HG02938 (cell line): ENCODE data around the gene BARX2.
A peak's percentile ranks its signal among the peaks of the same experiment; 100 is the strongest.
"Not testable (repeated sequence)": the region's sequence is repeated elsewhere in the genome, so short reads cannot be mapped to it uniquely, and the experiment has no call there.

Source experiments
- ATAC-seq: cut with Tn5 transposase; IDR thresholded peaks from one replicate; pipeline ENCODE4 v1.9.1; 2021; ENCODE audit warnings: mild to moderate bottlenecking, moderate library complexity; ENCODE audit not compliant: unreplicated experiment

Gene BARX2, protein sequence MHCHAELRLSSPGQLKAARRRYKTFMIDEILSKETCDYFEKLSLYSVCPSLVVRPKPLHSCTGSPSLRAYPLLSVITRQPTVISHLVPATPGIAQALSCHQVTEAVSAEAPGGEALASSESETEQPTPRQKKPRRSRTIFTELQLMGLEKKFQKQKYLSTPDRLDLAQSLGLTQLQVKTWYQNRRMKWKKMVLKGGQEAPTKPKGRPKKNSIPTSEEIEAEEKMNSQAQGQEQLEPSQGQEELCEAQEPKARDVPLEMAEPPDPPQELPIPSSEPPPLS

DNA sequence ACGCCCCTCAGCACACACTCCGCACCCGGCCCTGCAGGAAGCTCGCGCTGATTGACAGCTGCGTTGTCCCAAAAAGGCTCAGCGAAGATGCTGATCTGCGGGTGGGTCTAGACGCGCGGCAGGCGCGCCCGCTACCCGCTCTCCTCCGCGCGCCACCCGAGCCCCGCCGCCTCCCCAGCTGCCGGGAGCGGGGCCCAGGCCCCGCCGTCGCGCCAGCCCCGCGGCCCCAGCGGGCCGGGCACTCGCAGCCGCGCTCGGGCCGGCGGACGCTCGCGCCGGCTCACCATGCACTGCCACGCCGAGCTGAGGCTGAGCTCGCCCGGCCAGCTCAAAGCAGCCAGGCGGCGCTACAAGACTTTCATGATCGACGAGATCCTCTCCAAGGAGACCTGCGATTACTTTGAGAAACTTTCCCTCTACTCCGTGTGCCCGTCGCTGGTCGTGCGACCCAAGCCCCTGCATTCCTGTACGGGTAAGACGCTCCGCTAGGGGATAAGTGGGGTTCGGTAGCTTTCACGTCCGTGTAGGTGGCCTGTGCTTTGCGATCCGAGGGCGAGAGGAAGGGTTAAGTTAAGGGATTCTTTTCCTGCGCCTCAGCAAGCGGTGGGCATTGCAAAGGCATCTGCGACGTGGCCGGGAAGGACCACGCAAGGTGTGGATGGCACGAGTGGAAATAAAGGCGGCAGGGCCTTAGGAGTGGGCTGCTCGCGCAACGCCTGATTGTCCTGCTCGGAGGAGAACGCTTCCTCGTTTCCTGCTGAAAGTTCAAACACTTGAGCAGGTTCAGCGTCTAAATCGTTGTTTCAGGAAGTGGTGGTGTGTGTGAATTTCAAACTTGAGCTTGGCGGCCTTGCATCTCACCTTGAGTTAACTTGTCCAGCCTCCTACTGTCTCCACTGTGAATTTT is at the start of gene BARX2:
TSS of gene BARX2 (plus strand) at position 98 of the 907 bp plus-strand sequence. CDS start at position 286, 188 bp downstream.
- ATAC-seq: no peak

DNA sequence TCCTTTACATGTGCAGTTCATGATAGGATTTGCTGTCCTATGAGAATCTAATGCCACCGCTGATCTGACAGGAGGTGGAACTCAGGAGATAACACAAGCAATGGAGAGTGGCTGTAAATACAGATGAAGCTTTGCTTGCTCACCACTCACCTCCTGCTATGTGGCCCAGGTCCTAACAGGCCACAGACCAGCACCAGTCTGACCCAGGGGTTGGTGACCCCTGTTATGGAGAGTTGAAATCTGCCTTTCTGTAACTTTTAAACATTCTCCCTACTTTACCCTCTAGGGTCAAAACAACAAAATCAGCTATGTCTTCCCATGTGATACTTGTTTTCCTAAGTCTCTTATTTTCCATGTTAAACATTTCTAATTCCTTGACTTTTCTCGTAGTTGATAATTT is 48.7 kb upstream of the BARX2 start:
- no peak for ATAC-seq

DNA sequence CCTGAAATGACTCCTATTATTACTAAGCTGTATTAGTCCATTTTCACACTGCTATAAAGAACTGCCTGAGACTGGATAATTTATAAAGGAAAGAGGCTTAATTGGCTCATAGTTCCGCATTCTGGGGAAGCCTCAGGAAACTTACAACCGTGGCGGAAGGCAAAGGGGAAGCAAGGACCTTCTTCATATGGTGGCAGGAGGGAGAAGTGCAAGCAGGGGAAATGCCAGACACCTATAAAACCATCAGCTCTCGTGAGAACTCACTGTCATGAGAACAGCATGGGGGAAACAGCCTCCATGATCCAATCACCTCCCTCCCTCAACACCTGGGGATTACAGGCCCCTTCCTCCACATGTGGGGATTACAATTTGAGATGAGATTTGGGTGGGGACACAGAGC is 47.9 kb upstream of the BARX2 start:
- ATAC-seq: not testable (repeated sequence)

DNA sequence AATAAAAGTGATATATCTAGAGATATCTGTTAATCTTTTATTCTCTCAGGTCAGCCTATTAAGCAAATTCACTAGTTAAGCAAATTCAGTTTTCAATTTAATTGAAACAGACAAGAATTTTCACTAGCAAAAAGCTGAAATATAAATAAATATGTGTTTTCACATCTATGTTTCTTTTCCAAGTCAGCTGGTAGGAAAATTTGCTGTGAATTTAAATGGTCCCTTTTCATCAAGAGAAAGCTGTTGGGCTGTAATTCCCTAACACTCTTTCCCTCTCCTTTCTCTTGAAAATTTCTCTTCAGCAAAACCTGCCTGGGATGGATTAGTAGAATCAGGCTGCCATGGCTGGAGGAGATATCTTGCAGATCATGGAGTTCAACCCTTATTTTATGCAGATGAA is 46.9 kb upstream of the BARX2 start:
- ATAC-seq: no peak

DNA sequence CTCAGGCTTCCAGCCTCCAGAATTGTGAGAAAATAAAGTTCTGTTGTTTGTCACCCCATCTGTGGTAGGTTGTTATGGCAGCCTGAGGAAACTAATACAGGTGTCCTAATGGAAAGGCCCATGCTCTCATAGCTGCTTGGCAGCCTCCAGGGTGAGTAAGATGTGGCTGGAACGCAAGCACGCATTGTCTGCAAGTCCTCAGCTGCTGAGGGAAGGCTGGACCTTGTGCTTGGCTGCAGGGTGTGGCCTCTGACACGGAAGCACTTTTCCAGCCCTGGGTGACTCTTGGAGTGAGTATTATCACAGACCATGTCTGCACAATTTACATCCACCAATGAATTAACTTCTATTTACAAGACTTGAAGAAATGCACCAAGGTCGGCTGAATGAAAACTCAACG is 44.4 kb upstream of the BARX2 start:
- ATAC-seq: no peak

DNA sequence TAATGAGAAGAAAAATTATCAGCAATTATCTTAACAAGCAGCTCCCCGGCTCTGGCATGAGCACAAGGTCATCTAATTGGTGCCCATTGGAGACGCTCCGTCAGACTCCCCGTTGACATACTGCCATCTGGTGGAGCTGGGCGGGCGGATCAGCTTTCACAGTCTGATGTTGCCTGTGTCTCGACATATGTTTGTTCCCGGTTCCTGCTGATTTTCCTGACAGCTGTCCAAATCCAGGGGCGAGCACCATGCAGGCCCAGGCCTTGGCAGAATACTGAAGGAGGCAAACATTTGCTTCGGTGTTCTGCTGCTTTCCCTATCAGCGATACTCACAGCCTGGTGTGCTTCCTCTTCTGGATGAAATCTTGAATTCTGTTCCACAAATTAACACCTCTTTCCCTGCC is 43.8 kb upstream of the BARX2 start:
- peak; percentile 88 for ATAC-seq

DNA sequence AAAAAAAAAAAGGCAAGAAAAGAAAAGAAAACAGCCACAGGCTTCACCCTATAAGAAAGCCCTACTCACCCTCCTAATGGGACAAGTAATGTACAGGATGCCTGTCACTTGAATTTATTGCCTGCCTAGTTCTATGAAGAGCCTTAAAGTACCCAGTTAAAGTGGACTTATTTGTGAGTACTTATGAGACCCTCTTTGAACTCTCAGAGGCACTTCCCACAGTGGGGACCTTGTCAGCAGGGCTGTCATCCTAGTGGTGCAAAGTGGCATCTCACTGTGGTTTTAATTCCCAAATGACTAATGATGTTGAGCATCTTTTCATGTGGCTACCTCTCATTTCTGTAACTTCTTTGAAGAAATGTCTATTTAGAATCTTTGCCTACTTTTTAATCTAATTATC is 41.8 kb upstream of the BARX2 start:
- ATAC-seq: no peak

DNA sequence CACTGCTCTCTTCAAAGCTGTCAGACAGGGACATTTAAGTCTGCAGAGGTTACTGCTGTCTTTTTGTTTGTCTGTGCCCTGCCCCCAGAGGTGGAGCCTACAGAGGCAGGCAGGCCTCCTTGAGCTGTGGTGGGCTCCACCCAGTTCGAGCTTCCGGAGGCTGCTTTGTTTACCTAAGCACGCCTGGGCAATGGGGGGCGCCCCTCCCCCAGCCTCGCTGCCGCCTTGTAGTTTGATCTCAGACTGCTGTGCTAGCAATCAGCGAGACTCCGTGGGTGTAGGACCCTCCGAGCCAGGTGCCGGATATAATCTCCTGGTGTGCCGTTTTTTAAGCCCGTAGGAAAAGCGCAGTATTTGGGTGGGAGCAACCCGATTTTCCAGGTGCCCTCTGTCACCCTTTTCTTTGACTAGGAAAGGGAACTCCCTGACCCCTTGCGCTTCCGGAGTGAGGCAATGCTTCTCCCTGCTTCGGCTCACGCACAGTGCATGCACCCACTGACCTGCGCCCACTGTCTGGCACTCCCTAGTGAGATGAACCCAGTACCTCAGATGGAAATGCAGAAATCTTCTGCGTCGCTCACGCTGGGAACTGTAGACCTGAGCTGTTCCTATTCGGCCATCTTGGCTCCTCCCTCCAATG is 31.2 kb upstream of the BARX2 start:
- ATAC-seq: not testable (repeated sequence)

DNA sequence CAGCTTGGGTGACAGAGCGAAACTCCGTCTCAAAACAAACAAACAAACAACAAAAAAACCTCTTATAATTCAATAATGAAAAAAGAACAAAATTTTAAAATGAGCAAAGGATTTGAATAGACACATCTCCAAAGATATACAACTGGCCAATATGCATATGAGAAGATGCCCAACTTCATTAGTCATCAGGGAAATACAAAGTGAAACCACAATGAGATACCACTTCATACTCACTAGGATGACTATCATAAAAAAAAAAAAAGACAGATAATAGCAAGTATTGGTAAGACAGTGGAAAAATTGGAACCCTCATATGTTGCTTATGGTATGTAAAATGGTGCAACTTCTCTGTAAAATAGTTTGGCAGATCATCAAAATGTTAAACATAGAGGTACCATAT is 28.7 kb upstream of the BARX2 start:
- ATAC-seq: no peak

DNA sequence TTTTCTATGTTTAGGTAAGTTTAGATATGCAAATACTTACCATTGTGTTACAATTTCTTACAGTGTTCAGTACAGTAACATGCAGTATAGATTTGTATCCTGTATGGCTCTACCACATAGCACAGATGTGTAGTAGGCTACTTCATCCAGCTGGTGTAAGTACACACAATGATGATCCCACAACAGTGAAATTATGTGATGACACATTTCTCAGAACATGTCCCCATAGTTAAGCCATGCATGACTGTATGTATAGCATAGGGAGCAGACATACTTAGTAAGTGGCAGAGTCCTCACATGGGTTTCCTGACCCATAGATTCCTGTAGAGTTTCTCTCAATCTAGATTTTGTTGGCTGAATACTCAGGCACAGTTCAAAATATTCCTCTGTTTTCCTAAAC is 26.8 kb upstream of the BARX2 start:
- no peak for ATAC-seq

DNA sequence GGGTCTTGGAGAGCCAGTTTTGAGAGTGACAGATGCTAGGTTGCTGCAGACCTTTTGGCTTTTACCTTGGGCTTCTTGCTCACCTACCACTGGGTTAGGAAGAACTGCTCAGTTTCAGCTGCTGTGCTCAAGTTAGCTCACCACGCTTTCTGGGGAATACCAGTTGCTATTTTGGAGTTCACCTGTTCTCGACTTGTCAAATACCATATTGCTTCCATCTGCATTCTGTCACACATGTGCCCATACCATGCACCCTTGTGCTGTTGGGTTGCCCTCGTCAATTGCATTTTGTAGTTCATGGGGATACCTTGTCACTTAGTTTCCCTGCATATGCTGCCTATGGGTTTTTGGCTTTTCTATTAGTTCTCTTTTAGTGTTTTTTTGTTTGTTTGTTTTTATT is 23.0 kb upstream of the BARX2 start:
- no peak for ATAC-seq

DNA sequence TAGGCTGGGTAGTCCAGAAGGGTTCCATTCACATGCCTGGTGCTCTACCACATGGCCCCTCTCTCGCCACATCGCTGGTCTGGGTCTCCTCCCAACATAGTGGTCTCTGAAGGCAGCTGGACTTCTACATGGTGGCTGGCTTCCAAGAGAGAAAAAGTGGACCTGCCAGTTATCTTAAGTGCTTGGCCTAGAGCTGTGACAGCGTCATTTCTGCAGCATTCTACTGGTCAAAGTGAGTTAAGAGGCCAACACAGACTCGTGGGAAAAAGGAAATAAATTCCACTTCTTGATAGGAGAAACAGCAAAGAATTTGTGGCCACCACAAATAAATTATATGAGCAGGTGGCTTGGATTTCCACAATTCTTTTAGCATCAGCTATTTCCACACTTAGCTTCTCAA is 21.0 kb upstream of the BARX2 start:
- ATAC-seq: no peak

DNA sequence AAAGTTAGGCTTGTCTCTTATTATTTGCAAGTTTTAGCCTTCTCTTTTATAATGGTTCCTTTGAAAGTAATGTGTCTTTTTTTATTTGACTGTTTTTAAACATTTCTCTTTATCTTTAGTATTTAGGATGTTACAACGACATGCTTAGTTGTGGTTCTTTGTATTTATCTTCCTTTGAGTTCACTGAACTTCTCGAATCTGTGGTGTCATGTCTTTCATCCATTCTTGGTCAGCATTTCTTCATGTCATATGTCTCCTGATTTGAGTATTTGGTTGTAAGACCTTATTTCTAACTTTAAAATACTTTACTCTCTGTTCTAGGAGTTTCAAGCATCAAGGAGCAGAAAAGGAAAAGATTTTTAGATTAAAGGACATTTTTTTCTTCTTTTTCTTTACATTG is 15.9 kb upstream of the BARX2 start:
- ATAC-seq: no peak

DNA sequence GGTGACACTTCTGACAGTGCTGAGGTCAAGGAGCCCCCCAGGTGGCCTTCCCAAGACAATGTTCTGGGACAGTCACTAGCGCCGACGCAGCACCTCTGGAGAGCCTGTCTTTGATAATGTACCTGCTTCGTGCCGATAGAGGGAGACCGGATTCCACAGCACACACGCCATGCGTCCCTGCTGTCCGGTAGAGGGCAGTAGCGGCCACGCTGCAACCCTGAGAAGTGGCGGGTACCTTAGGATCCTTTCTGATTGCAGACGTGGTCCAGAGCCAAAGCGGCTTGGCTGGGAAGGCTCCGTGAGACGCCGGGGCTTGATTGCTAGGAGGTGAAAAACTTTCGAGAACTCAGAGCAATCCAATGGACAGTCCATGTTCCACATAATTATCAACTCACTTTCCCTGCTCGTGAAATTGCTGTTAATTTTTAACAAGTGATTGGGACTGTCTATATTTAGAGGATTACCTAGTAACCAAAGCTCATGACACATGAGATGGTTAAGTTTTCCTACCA is 11.4 kb upstream of the BARX2 start:
- peak; percentile 100 for ATAC-seq

DNA sequence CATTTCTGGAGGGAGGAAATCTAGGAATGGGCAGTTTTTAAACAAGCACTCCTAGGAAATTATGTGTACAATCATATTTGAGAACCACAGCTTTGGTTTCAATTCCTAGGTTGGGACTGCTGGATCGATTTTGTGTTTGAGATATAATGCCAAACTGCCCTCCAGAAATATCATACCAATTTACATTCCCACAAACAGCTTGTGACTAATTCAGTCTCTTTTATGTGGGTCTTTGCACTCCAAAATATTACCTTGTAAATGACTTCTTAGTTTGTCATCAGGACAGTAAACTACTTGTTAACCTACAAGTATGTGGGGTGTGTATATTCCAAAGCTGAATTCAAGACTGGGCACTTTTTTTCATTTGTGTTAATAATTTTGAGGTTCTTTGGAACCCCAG is 9.8 kb upstream of the BARX2 start:
- no peak for ATAC-seq

DNA sequence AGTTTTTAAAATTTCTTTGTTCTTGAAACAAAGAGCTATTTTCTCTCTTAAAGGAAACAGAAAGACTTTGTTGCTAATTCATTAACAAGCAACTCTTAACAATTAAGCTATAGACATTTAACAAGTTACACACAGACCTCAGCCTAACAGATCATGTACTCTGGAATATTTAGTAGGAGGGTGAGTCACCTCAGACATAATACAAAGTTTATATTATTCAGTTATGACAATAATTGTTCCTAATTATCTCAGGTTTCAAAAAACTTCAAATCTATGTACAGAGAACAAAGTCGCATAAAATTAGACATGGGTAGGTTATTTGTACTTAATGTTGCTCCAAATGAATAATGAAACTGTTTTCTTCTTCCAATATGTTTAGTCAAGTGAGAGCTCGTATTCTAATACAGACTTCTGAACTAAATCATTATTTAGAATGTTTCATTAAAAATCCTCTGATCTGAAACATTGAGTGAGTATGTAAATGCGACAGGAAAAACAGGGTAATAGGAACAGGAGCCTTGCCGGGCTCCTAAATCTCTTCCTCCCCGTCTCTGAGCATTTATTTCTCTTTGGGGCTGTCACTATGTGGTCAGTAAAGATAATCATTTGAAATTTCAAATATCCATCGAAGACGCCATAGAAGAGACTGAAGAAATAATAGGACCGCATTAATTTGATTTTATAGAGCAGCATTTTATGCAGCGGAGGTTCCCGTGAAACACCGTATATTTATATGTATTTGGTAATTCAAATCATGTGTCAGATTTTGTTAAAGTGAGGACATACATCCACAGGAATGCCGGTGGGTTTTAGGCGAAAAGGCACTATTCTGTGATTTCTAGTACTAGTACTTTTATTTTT is 8.7 kb upstream of the BARX2 start:
- ATAC-seq: no peak

DNA sequence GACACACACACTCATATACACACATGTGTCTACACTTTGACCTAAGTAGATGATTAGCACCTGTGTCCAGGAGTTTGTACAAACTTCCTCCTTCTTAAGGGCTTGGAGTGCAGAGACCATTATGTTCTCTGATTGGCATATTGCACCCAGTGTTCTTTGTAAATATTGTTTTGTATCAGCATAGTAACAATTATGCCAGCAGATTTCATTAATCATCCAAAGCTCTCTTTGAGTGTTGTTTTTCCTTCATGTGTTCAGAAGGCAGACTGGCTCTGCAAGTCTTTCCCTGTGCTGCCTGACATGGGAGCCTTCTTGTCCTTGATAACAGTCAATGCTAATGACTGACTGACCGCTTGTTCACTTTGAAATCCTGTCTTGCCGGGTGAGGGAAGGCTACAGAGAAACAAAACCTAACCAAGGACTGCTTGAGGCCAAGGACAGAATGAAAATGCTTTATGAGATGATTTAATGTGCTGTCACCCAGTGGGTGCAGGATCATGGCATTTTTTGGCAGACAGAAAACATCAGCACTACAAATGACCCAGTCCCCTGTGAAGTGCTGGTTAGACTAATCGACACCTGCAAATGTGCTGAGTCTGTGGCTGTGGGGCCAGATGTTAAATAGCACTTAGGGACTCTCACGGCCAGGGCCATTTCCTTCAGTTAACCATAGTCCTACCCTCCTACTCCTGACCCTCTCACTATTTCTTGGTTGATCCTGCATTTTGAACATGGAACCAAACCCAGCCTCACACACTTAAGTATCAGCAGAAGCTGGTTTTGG is 6.6 kb upstream of the BARX2 start:
- ATAC-seq: no peak

DNA sequence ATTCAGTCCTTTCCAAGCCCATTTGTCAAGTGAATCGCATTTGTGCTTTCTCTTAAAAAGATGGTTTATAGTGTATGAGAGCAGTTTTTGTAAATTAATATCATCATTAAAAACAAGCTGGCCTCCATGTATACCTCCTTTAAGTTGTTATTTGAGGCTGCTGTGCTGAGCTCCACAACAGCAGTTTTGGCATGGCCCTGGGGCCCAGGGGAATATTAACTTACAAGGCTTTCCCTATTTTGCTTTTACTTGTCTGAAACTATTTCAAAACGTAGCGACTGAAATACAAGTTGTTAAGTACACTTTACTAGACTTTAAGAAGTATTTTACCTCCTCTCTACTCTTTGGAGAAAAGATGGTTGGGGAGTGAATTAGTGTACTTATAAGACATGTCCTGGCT is 4.9 kb upstream of the BARX2 start:
- no peak for ATAC-seq

DNA sequence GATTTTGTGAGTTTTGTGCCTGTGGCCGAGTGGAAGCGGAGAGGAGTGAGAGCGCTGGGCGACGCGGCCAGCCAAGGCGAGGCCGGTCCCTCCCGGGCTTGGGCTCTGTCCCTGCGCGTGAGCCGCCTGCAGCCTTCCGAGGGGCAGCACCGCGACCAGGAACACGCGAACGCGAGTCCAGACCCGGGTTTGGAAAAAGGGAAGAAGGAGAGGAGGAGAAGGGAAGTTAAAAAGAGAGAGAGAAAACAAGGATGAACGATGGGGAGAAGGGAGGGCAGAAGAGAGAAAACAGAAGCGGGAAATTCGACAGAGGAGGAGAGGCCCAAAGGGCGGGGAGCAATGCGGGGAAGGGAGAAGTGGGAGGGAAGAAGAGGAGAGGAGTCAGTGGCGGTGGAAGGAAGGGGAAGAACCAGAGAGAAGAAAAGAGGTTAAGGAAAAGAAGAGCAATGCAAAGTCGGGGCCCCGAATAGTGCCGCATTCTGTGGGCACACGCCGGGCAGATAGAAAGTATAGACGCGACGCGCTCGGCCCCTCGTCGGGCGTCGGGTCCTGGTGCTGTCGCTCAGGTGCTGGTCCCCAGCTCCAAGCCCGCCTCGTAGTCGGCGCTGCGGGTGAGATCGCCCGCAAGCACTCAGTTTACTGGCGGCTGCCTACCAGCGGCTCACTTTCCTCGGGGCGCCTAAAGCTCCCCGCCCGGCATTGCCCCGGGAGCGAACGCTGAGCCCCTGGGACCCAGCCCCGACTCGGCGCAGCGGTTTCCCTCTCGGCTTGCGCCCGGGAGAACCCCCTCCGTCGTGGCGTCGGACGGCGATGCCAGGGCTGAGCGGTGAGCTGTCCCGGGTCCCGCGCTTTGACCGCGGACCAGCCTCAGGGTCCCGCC is 2.8 kb upstream of the BARX2 start:
- ATAC-seq: no peak
